Mesendoderm (in vitro differentiated cells): ENCODE results near the gene USP32.

Source experiments
- DNase-seq: peaks from one replicate; pipeline ENCODE4 v3.0.0; 2013
- H2AK5ac ChIP-seq: 2 replicates; pipeline ENCODE4 v1.6.1; 2013; ENCODE audit warnings: low read length, inconsistent platforms
- H2BK120ac ChIP-seq: 2 replicates; pipeline ENCODE4 v1.6.1; 2013; ENCODE audit warnings: low read depth, mild to moderate bottlenecking, low read length, moderate library complexity, mixed read lengths
- H2BK15ac ChIP-seq: replicated peaks from 2 replicates; pipeline ENCODE4 v1.6.1; 2013; ENCODE audit warnings: low read depth, mild to moderate bottlenecking, moderate library complexity
- H2BK5ac ChIP-seq: 2 replicates; pipeline ENCODE4 v1.6.1; 2013; ENCODE audit warnings: low read length, inconsistent platforms
- H3K18ac ChIP-seq: 2 replicates; pipeline ENCODE4 v1.6.1; 2013; ENCODE audit warnings: mild to moderate bottlenecking, low read length, mixed read lengths
- H3K23ac ChIP-seq: one replicate; pipeline ENCODE4 v1.6.1; 2013; ENCODE audit warnings: low read length
- H3K27ac ChIP-seq: 2 replicates; pipeline ENCODE4 v1.5.1; 2013; ENCODE audit warnings: low read depth, mild to moderate bottlenecking, inconsistent platforms, low read length, moderate library complexity
- H3K27me3 ChIP-seq: 2 replicates; pipeline ENCODE4 v1.6.1; 2013; ENCODE audit warnings: low read length, control low read depth, mild to moderate bottlenecking, inconsistent platforms; ENCODE audit not compliant: insufficient read depth, poor library complexity
- H3K36me3 ChIP-seq: 2 replicates; pipeline ENCODE4 v1.6.1; 2013; ENCODE audit warnings: low read length, inconsistent platforms; ENCODE audit not compliant: control insufficient read depth, insufficient read depth
- H3K4ac ChIP-seq: one replicate; pipeline ENCODE4 v1.6.1; 2013; ENCODE audit warnings: low read depth, mild to moderate bottlenecking, low read length, moderate library complexity
- H3K4me1 ChIP-seq: 2 replicates; pipeline ENCODE4 v1.6.1; 2013; ENCODE audit warnings: low read depth, low read length, inconsistent platforms; ENCODE audit not compliant: control insufficient read depth
- H3K4me2 ChIP-seq: 2 replicates; pipeline ENCODE4 v1.6.1; 2013; ENCODE audit warnings: low read length
- H3K4me3 ChIP-seq: 2 replicates; pipeline ENCODE4 v1.5.1; 2013; ENCODE audit warnings: mild to moderate bottlenecking, low read length
- H3K56ac ChIP-seq: one replicate; pipeline ENCODE4 v1.6.1; 2013; ENCODE audit warnings: low read length
- H3K79me1 ChIP-seq: 2 replicates; pipeline ENCODE4 v1.6.1; 2013; ENCODE audit warnings: low read length, inconsistent platforms
- H3K79me2 ChIP-seq: 2 replicates; pipeline ENCODE4 v1.6.1; 2013; ENCODE audit warnings: mild to moderate bottlenecking, low read length; ENCODE audit not compliant: control insufficient read depth, insufficient read depth
- H3K9ac ChIP-seq: 2 replicates; pipeline ENCODE4 v1.6.1; 2013; ENCODE audit warnings: low read length, inconsistent platforms
- H4K5ac ChIP-seq: one replicate; pipeline ENCODE4 v1.6.1; 2013; ENCODE audit warnings: low read length
- H4K8ac ChIP-seq: one replicate; pipeline ENCODE4 v1.6.1; 2013; ENCODE audit warnings: low read depth, mild to moderate bottlenecking, control low read depth, low read length, moderate library complexity
- WGBS: extraction: QIAGEN DNeasy Blood & Tissue Kit; methylation state at CpG from one replicate; pipeline ENCODE4 v1.1.7; 2013; ENCODE audit warnings: low lambda C conversion rate, missing lambda C conversion rate; ENCODE audit not compliant: insufficient coverage; ENCODE audit errors: extremely low coverage; 5-methylcytosine and 5-hydroxymethylcytosine counted together

The USP32 gene

DNA sequence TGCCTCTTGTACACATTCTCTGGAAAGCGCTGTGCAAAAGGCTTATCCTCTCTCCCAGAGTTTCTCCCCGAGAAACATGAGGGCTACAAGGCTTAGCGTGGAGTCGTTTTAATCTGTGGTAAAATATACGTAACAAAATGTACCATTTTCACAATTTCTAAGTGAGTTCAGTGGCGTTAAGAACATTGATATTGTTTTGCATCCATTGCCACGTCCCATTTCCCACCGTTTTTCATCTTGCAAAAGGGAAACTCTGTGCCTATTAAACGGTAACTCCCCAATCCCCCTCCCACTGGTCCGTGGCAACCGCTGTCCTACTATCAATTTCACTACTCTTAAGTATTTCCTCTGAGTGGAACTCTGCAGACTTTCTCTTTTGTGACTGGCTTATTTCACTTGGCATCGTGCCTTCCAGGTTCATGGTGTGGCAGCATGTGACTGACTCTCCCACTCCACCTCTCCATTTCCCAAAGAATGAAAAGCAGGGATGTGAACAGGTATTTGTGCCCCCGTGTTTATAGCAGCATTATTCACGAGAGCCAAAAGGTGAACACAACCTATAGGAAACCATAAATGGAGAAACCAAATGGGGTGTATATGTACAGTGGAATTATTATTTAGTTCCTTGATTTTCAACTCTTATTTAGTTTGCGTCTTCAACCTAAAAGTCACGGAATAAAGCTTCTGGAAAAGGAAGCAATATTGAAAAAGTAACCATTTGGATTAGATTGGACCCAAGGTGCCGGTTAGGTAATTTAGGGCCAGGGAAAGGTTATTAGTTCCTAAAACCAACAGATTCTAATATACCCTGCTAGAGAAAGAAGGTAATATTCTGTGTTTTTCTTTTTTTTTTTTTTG, 1.1 kb upstream of the USP32 start:
- Histone ChIP-seq H3K4me1 (peaks cover 2% of the 10 kb centered on the region), H2BK5ac (peak overlapping the region; percentile 85), H2AK5ac (no peak overlapping the region), H2BK120ac (no peak overlapping the region), H3K27me3 (no peaks in the 10 kb centered on the region), H3K36me3 (no peaks in the 10 kb centered on the region), H2BK15ac (no peak overlapping the region), H3K79me1 (peaks cover 5% of the 10 kb centered on the region), H3K27ac (peak overlapping the region; percentile 89), H3K18ac (peak overlapping the region; percentile 42), H4K8ac (no peak overlapping the region), H3K4me3 (peak overlapping the region; percentile 77), H4K5ac (no peak overlapping the region), H3K56ac (peak overlapping the region; percentile 94), H3K4ac (peak overlapping the region; percentile 83), H3K9ac (peak overlapping the region; percentile 78), H3K4me2 (peak overlapping the region; percentile 58), H3K79me2 (peaks cover 18% of the 10 kb centered on the region), H3K23ac (no peak overlapping the region)
- peak; percentile 33 for DNase-seq
- no CpG with 5 or more reads among the region's 17 CpGs for WGBS

DNA sequence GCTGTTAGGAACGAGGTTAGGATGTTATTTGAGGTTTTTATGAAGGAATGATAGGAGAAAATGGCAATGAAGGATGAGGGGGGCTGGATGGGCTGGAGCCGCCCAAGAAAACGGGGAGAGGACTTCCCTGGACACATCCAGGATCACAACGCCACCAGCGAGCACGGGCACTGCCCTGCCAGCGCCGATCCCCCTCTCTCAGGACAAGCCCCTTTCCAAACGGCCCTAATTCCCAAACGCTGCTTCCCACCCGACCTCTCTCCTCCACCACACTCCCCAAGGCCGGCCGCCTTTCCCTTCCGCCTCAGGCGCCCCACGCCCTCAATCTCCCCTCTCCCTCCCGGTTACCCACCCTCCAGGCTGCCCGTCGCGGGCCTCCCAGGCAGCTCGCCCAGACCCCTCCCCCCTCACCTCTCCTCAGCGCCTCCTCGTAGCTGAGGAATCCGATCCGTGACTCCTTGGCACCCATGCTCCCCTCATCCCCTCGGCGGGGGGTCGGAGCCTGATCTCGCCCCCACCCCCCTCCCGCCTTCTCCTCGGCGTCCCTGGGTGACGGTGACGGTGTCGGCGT, 377 bp downstream of the USP32 start:
- no CpG with 5 or more reads among the region's 36 CpGs for WGBS
- H4K8ac ChIP-seq: no peak overlapping the region
- peak overlapping the region; percentile 96 for H3K56ac ChIP-seq
- H2BK5ac ChIP-seq: peak overlapping the region; percentile 57
- H3K27me3 ChIP-seq: no peaks in the 10 kb centered on the region
- H3K4me2 ChIP-seq: peak overlapping the region; percentile 86
- H2AK5ac ChIP-seq: no peak overlapping the region
- no peak overlapping the region for H2BK15ac ChIP-seq
- H3K4ac ChIP-seq: peak overlapping the region; percentile 40
- H3K4me1 ChIP-seq: peaks cover 3% of the 10 kb centered on the region
- H3K23ac ChIP-seq: peak overlapping the region; percentile 70
- H3K9ac ChIP-seq: peak overlapping the region; percentile 95
- no peak overlapping the region for H2BK120ac ChIP-seq
- H3K79me2 ChIP-seq: peaks cover 24% of the 10 kb centered on the region
- no peaks in the 10 kb centered on the region for H3K36me3 ChIP-seq
- DNase-seq: no peak
- H3K4me3 ChIP-seq: peak overlapping the region; percentile 89
- H3K79me1 ChIP-seq: peaks cover 5% of the 10 kb centered on the region
- peak overlapping the region; percentile 89 for H3K27ac ChIP-seq
- no peak overlapping the region for H4K5ac ChIP-seq
- peak overlapping the region; percentile 81 for H3K18ac ChIP-seq

DNA sequence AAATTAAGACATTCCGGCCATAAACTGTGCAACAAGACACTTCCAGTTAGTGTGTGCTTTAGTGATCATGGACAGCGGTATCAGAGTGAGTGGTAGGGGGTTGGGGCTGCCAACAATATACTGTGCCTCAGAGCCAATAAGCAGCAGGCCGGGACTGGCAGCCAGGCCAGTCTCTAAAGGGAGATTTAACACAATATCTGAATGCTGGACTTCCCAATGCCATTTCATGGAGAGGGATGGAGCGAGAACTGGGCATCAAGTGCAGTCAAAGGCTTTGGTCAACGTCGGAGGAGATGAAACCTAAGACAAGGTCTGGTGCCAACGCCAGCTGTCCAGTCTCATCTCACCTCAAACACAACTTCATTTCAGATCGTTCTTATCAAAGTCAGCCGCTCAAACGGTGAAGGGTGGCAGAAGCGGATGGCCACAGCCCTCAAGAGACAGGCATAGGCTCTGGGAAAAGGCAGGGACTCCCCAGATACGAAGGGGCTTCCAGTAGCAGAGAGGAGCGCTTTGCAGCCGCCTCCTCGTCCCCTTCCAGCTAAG, 935 bp downstream of the USP32 start:
- H2BK5ac ChIP-seq: peak overlapping the region; percentile 57
- no peak overlapping the region for H2BK15ac ChIP-seq
- H3K79me1 ChIP-seq: peaks cover 5% of the 10 kb centered on the region
- H3K23ac ChIP-seq: peak overlapping the region; percentile 70
- no peak overlapping the region for H2AK5ac ChIP-seq
- H3K27ac ChIP-seq: peak overlapping the region; percentile 89
- no peak overlapping the region for H2BK120ac ChIP-seq
- H3K9ac ChIP-seq: peak overlapping the region; percentile 95
- H3K4me3 ChIP-seq: peak overlapping the region; percentile 89
- peak overlapping the region; percentile 86 for H3K4me2 ChIP-seq
- no peak overlapping the region for H3K18ac ChIP-seq
- WGBS: no CpG with 5 or more reads among the region's 15 CpGs
- peak; percentile 45 for DNase-seq
- H3K27me3 ChIP-seq: no peaks in the 10 kb centered on the region
- H3K56ac ChIP-seq: peak overlapping the region; percentile 96
- H4K8ac ChIP-seq: no peak overlapping the region
- H4K5ac ChIP-seq: no peak overlapping the region
- H3K36me3 ChIP-seq: no peaks in the 10 kb centered on the region
- H3K4me1 ChIP-seq: peaks cover 5% of the 10 kb centered on the region
- H3K79me2 ChIP-seq: peaks cover 26% of the 10 kb centered on the region
- H3K4ac ChIP-seq: no peak overlapping the region

DNA sequence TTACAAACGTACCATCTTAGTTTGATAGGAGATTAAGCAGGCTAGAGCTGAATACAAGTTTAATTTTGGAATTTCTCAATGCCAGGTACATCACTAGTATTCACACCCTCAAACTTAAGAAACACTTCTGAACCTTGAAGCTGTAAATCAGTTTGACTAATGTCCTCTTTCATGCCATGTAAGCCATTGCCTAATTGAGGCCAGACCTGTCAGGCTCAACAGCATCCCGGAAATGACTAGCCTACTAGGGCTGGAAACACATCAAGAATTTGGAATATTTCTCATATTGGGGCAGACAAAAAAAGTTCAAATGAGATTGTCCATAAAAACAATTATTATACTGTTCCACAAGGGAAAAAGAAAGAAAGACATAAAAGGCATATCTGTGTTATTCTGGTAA, 1.7 kb downstream of the USP32 start:
- DNase-seq: no peak
- Histone ChIP-seq H4K5ac (no peak overlapping the region), H3K18ac (no peak overlapping the region), H2BK5ac (no peak overlapping the region), H3K4me1 (peaks cover 5% of the 10 kb centered on the region), H3K79me1 (peaks cover 5% of the 10 kb centered on the region), H2BK15ac (no peak overlapping the region), H3K36me3 (no peaks in the 10 kb centered on the region), H3K4me2 (no peak overlapping the region), H4K8ac (no peak overlapping the region), H3K27ac (no peak overlapping the region), H3K4me3 (no peak overlapping the region), H3K23ac (no peak overlapping the region), H3K56ac (no peak overlapping the region), H3K9ac (no peak overlapping the region), H2BK120ac (no peak overlapping the region), H3K4ac (no peak overlapping the region), H3K79me2 (peaks cover 26% of the 10 kb centered on the region), H2AK5ac (no peak overlapping the region), H3K27me3 (no peaks in the 10 kb centered on the region)
- no CpG with 5 or more reads among the region's 2 CpGs for WGBS

DNA sequence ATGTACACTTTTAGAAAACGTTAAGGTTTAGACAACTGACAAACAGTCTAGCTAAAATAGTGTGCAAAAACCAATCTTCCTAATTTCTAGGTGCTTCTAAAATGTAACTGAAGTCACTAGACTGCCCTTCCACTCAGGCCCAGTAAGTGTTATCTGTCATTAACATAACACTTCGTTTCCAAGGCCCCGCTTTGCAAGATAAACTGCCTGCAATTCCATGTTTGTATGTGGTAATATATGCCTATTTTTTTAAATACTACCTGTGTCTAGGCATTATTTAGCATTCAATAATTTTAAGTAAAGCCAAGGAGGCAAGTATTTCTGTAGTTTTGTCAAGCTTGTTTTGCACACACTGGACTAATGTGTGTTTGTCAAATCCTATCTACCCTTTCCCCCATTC, 3.2 kb downstream of the USP32 start:
- H3K4ac ChIP-seq: no peak overlapping the region
- H3K56ac ChIP-seq: no peak overlapping the region
- H2BK5ac ChIP-seq: no peak overlapping the region
- no peak overlapping the region for H3K4me2 ChIP-seq
- H3K36me3 ChIP-seq: no peaks in the 10 kb centered on the region
- H3K18ac ChIP-seq: no peak overlapping the region
- no peak overlapping the region for H3K27ac ChIP-seq
- peaks cover 32% of the 10 kb centered on the region for H3K79me2 ChIP-seq
- H3K79me1 ChIP-seq: peaks cover 5% of the 10 kb centered on the region
- H3K23ac ChIP-seq: no peak overlapping the region
- H2AK5ac ChIP-seq: no peak overlapping the region
- no CpG with 5 or more reads among the region's 3 CpGs for WGBS
- no peak overlapping the region for H4K5ac ChIP-seq
- no peak overlapping the region for H3K4me3 ChIP-seq
- no peaks in the 10 kb centered on the region for H3K27me3 ChIP-seq
- no peak overlapping the region for H2BK15ac ChIP-seq
- DNase-seq: peak; percentile 47
- no peak overlapping the region for H2BK120ac ChIP-seq
- no peak overlapping the region for H3K9ac ChIP-seq
- peaks cover 5% of the 10 kb centered on the region for H3K4me1 ChIP-seq
- H4K8ac ChIP-seq: no peak overlapping the region
